Activated T-helper 1 cell treated with anti-CD3 and anti-CD28 coated beads, Interleukin-12 subunit alpha, Interleukin-12 subunit beta, Interleukin-2, Interleukin-4 antibody, amounts not matched to agents 30 ng/mL and 10 ng/mL and 1 ng/mL, durations not matched to agents 14 hours and 24 hours and 36 hours (primary cell): ENCODE data around the gene SLX4IP. TPM values are rescaled to one million over a fixed set of nuclear protein-coding genes. Genes with fewer than 3 reads are reported as not detected.
"Not testable (repeated sequence)": the region's sequence is repeated elsewhere in the genome, so short reads cannot be mapped to it uniquely, and the experiment has no call there.

ENCODE experiments used
- DNase-seq: peaks from one replicate; pipeline ENCODE4 v3.0.0; 2021; ENCODE audit warnings: low spot score
- H3K27ac Mint-ChIP-seq: one replicate; pipeline ENCODE4 v1.8.0; 2021; ENCODE audit warnings: mild to moderate bottlenecking, mixed read lengths
- H3K27me3 Mint-ChIP-seq: one replicate; pipeline ENCODE4 v1.8.0; 2022; ENCODE audit warnings: mild to moderate bottlenecking, moderate library complexity, mixed read lengths; ENCODE audit not compliant: insufficient read depth
- H3K36me3 Mint-ChIP-seq: one replicate; pipeline ENCODE4 v1.8.0; 2021; ENCODE audit warnings: low read depth, mixed read lengths
- H3K4me1 Mint-ChIP-seq: one replicate; pipeline ENCODE4 v1.8.0; 2021; ENCODE audit warnings: low read depth, mixed read lengths
- H3K4me3 Mint-ChIP-seq: one replicate; pipeline ENCODE4 v1.8.0; 2021; ENCODE audit warnings: mild to moderate bottlenecking, moderate library complexity, mixed read lengths
- H3K9me3 Mint-ChIP-seq: one replicate; pipeline ENCODE4 v1.8.0; 2021; ENCODE audit warnings: mixed read lengths
- intact Hi-C: fragments of 100-400 bp; cut with micrococcal nuclease; formaldehyde crosslinking; loops from one replicate; pipeline ENCODE4 v1.15.1; 2024
- total RNA-seq: library from RNA; stranded (reverse); gene quantifications from 2 replicates; pipeline ENCODE4 v1.2.3, GENCODE V29; 2022

The SLX4IP gene
- total RNA-seq, 1 donor from 2014 or later, result 5.0 TPM

GRCh38 chr20:10604865-10605440, 169.8 kb downstream of the SLX4IP start:
- H3K36me3 Mint-ChIP-seq, result peaks cover 3% of the 10 kb centered on the region
- H3K4me3 Mint-ChIP-seq, result no peak overlapping the region
- H3K27me3 Mint-ChIP-seq, result no peaks in the 10 kb centered on the region
- H3K4me1 Mint-ChIP-seq, result peaks cover 11% of the 10 kb centered on the region
- intact Hi-C loops, result no loop called here
- no peak overlapping the region for H3K27ac Mint-ChIP-seq
- no peaks in the 10 kb centered on the region for H3K9me3 Mint-ChIP-seq
- no peak for DNase-seq

DNA sequence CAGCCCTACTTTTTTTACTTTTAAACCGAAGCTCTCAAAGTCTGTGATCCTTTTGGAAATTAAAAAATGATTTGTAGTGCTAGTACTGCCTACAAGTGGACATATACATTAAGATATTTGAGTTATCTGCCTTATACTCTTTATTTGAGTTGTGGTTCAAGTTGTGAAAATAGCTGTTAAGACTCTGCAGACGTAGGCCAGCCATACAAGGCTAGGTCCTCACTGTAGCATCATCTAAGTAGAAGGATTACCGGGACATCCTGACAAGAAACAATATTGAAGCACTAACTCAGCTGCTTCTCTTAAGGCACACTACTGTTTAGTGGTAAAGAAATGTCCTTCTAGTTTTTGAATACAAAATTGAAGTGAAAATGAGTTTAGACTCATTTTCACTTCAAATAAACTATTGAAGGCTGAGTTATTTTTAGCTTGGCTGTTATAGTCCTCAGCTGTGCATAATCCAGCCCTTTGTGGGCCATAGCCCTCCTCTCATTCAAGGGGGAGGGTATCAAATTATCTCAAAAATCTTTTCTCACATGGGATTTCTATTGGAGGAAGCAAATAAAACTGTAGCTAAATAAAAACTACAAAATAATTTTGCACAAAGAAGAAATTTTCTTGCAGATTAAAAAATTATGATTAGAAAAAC, 170.6 kb downstream of the SLX4IP start:
- Mint-ChIP-seq H3K4me1 (peaks cover 11% of the 10 kb centered on the region), H3K27ac (no peak overlapping the region), H3K4me3 (no peak overlapping the region), H3K27me3 (no peaks in the 10 kb centered on the region), H3K9me3 (no peaks in the 10 kb centered on the region), H3K36me3 (peaks cover 3% of the 10 kb centered on the region)
- no peak for DNase-seq
- intact Hi-C loops, result no loop called here

DNA sequence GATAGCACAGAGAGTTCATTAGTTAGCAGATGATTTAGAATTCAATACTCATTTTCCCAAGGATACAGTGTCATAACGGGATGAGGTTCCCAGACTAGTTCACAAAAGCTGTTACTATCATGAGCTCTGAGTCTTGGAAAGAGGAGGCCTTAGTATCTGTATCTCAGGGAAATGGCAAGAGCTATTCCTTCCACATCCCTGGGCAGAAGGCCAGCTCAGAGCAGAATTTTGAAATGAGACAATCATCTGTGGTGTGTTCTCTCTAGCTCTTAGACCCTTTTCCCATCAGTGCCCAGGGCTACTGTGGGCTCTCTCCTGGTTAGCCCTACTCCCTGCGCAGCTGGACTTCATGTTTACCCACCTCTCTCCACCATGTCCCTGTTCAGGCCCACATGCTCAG, 174.2 kb downstream of the SLX4IP start:
- intact Hi-C loops, result no loop called here

GRCh38 chr20:10609770-10610169, 174.7 kb downstream of the SLX4IP start:
- Mint-ChIP-seq H3K27ac (no peak overlapping the region), H3K27me3 (no peaks in the 10 kb centered on the region), H3K4me3 (no peak overlapping the region), H3K4me1 (no peaks in the 10 kb centered on the region), H3K36me3 (no peaks in the 10 kb centered on the region), H3K9me3 (no peaks in the 10 kb centered on the region)
- intact Hi-C loops, result no loop called here
- DNase-seq, result no peak

More for the DNA sequence above, 174.2 kb downstream of the SLX4IP start:
- H3K4me1 Mint-ChIP-seq, result no peaks in the 10 kb centered on the region
- H3K27ac Mint-ChIP-seq, result no peak overlapping the region
- no peak overlapping the region for H3K4me3 Mint-ChIP-seq
- no peaks in the 10 kb centered on the region for H3K36me3 Mint-ChIP-seq
- no peaks in the 10 kb centered on the region for H3K9me3 Mint-ChIP-seq
- no peak for DNase-seq
- no peaks in the 10 kb centered on the region for H3K27me3 Mint-ChIP-seq

GRCh38 chr20:10610251-10610650, 175.1 kb downstream of the SLX4IP start:
- H3K27me3 Mint-ChIP-seq, result no peaks in the 10 kb centered on the region
- no peak overlapping the region for H3K4me3 Mint-ChIP-seq
- no peaks in the 10 kb centered on the region for H3K9me3 Mint-ChIP-seq
- DNase-seq, result no peak
- intact Hi-C loops, result no loop called here
- no peak overlapping the region for H3K27ac Mint-ChIP-seq
- H3K4me1 Mint-ChIP-seq, result no peaks in the 10 kb centered on the region
- no peaks in the 10 kb centered on the region for H3K36me3 Mint-ChIP-seq

GRCh38 chr20:10611357-10611756, 176.3 kb downstream of the SLX4IP start:
- no peak for DNase-seq
- H3K9me3 Mint-ChIP-seq, result no peaks in the 10 kb centered on the region

DNA sequence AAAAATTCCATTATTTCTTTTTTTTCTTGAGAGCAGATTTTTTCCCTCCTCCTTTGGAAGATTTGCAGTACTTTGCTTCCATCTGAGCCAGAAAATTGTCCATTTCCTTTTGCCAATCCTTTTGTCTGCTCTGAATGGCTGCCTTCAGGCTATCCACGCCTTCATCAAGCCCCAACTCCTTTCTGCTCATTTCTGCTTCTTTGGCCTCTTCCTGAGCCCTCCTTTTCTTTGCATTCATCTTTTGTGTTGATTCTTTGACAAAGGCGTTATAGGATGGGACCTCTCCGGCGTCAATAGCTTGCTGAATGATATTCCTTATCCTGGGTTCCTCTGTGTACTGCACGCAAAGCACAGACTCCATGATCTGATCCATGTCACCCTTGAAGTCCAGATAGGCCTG, 178.3 kb downstream of the SLX4IP start:
- H3K4me3 Mint-ChIP-seq, H3K36me3 Mint-ChIP-seq, H3K27me3 Mint-ChIP-seq, DNase-seq, H3K9me3 Mint-ChIP-seq, H3K27ac Mint-ChIP-seq, H3K4me1 Mint-ChIP-seq, intact Hi-C loops: not testable (repeated sequence)

More at GRCh38 chr20:10611357-10611756, 176.3 kb downstream of the SLX4IP start:
- H3K4me1 Mint-ChIP-seq, result no peaks in the 10 kb centered on the region
- peaks cover under 1% of the 10 kb centered on the region for H3K36me3 Mint-ChIP-seq
- intact Hi-C loops, result no loop called here
- H3K27ac Mint-ChIP-seq, result no peak overlapping the region
- H3K4me3 Mint-ChIP-seq, result no peak overlapping the region
- H3K27me3 Mint-ChIP-seq, result no peaks in the 10 kb centered on the region

DNA sequence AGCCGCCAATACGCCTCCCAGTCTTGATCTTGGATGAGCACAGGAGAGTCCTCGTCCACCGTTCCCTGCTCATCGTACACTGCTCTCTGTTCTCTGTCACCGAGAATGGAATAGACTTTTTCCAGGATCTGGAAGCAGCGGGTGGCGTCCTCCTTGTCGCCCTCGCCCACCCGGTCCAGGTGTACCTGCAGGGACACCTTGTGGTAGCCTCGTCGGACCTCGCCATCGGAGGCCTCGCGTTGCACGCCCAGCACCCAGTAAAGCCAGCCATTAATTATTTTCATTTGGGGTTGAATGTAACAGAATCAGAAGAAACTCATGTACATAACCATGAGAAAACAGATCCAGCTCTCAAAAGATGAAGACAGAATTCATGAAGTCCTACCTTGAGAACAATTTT, 178.8 kb downstream of the SLX4IP start:
- no peaks in the 10 kb centered on the region for H3K27me3 Mint-ChIP-seq
- no peaks in the 10 kb centered on the region for H3K9me3 Mint-ChIP-seq
- H3K27ac Mint-ChIP-seq, result no peak overlapping the region
- no peaks in the 10 kb centered on the region for H3K4me1 Mint-ChIP-seq
- no peak overlapping the region for H3K4me3 Mint-ChIP-seq
- DNase-seq, result no peak
- H3K36me3 Mint-ChIP-seq, result peaks cover 2% of the 10 kb centered on the region
- intact Hi-C loops, result no loop called here

DNA sequence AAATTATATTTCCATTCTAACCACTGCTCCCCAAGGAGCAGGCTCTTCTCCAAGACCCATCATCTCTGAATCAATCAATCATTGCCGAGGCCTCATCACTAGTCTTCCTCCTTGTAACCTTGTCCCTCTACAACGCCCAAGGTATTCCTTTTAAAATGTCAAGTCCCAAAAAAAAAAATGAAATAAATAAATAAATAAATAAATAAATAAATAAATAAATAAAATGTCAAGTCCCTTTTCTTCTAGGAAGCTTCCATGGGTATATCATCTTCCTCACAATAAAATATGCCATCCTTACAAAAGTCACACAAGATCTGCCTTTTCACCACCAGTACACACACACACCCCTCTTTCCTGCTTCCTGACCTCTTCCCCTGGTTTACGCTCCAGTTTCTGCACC, 181.1 kb downstream of the SLX4IP start:
- intact Hi-C loops, result no loop called here
- H3K4me1 Mint-ChIP-seq, result no peaks in the 10 kb centered on the region
- H3K27ac Mint-ChIP-seq, result no peak overlapping the region
- H3K9me3 Mint-ChIP-seq, result no peaks in the 10 kb centered on the region
- peaks cover 2% of the 10 kb centered on the region for H3K36me3 Mint-ChIP-seq
- no peaks in the 10 kb centered on the region for H3K27me3 Mint-ChIP-seq
- no peak overlapping the region for H3K4me3 Mint-ChIP-seq
- no peak for DNase-seq

DNA sequence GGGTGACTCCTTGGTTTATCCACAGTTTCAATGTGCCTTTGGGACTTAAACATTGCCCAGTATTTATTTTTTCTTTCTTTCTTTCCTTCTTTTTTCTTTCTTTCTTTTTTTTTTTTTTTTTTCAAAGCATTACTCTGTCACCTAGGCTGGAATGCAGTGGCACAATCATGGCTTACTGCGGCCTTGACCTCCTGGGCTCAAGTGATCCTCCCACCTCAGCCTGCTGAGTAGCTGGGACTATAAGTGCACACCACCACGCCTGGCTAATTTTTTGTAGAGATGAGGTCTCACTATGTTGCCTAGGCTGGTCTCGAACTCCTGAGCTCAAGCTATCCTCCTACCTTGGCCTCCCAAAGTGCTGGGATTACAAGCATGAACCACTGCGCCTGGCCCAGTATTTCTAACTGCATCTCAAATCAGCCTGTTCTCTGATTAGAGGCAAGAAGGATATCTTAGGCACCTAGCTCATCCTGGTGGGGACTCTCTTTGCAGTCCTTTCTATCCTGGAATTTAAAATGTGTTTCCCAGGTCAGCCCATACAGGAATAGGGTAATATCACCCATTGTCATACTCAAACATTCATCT, 182.5 kb downstream of the SLX4IP start:
- H3K4me3 Mint-ChIP-seq, DNase-seq, H3K27me3 Mint-ChIP-seq, H3K4me1 Mint-ChIP-seq, intact Hi-C loops, H3K27ac Mint-ChIP-seq, H3K36me3 Mint-ChIP-seq, H3K9me3 Mint-ChIP-seq: not testable (repeated sequence)

DNA sequence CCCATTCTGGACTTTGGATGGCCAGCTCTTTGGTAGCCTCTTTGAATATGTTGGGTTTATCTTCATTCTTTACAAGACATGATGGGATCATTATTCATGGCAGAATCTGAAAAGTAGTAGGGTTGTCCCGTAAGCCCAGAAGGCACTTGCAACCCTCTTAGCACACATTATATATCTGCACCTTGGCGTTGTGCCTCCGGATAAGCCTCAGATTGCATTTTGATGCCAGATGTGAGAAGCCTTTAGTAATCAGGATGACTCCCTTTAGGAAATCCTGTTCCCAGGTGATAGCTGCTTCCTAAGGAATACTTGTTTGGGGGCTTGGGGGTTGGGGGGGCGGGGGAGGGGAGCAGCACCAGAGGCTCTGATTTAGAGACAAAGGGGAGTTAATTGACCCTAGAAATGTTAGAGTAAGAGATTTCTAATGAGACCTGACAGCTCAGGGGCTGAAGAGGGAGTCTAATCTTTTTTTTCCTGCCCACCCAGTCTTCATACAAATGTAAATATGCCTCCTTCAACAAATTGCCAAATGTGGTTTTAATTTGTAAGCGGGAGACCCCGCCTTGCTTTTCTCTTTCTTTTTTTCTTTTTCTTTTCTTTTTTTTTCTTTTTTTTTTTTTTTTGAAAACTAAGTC, 183.6 kb downstream of the SLX4IP start:
- Mint-ChIP-seq H3K27me3 (no peaks in the 10 kb centered on the region), H3K36me3 (peaks cover 2% of the 10 kb centered on the region), H3K4me3 (no peak overlapping the region), H3K9me3 (no peaks in the 10 kb centered on the region), H3K27ac (no peak overlapping the region), H3K4me1 (no peaks in the 10 kb centered on the region)
- intact Hi-C loops, result no loop called here
- no peak for DNase-seq

DNA sequence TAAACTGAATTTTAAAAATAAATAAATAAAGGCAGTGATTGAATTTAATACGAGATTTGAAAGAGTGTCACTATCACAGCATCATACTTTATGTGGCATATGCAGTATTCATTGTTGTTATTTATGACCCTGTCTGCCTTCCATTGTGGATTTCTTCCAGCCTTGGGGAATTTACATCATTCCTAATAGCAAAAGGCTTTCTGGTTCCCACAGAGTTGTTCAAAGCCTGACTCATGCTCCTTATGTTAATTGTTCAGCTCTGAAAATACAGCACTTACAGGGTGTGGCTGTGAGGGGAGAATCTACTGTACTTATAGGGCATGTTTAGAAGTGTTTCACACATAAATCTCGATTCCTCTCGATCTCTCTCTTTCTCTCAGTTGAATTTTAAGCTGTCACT, 184.3 kb downstream of the SLX4IP start:
- Mint-ChIP-seq H3K27me3 (no peaks in the 10 kb centered on the region), H3K9me3 (no peaks in the 10 kb centered on the region), H3K27ac (no peak overlapping the region), H3K4me1 (no peaks in the 10 kb centered on the region), H3K36me3 (peaks cover 2% of the 10 kb centered on the region), H3K4me3 (no peak overlapping the region)
- no peak for DNase-seq
- intact Hi-C loops, result no loop called here

GRCh38 chr20:10621149-10621548, 186.0 kb downstream of the SLX4IP start:
- Mint-ChIP-seq H3K4me1 (no peaks in the 10 kb centered on the region), H3K36me3 (peaks cover 2% of the 10 kb centered on the region), H3K4me3 (no peak overlapping the region), H3K27ac (no peak overlapping the region), H3K27me3 (no peaks in the 10 kb centered on the region), H3K9me3 (no peaks in the 10 kb centered on the region)
- intact Hi-C loops, result no loop called here
- no peak for DNase-seq
